Duodenal mucosa (tissue), 2 donors: Measurements from ENCODE around the gene TMEM220.

Source experiments
- H3K27ac ChIP-seq: one replicate; pipeline ENCODE4 v1.7.0; 2013; ENCODE audit warnings: low read depth, low read length
- H3K27me3 ChIP-seq, 2 donors: one replicate each; pipeline ENCODE4 v1.7.0; 2013; ENCODE audit warnings: low read length in 2 of 2, control low read depth in 1 of 2; ENCODE audit not compliant: insufficient read depth in 2 of 2, control insufficient read depth in 1 of 2
- H3K36me3 ChIP-seq, 2 donors: one replicate each; pipeline ENCODE4 v1.7.0; 2013; ENCODE audit warnings: low read length in 2 of 2, control low read depth in 1 of 2; ENCODE audit not compliant: insufficient read depth in 2 of 2, control insufficient read depth in 1 of 2
- H3K4me1 ChIP-seq, 2 donors: one replicate each; pipeline ENCODE4 v1.7.0; 2013; ENCODE audit warnings: low read length in 2 of 2, control low read depth in 1 of 2; ENCODE audit not compliant: insufficient read depth in 2 of 2, control insufficient read depth in 1 of 2
- H3K4me3 ChIP-seq, 2 donors: one replicate each; pipeline ENCODE4 v1.7.0; 2013; ENCODE audit warnings: low read length in 2 of 2, low read depth in 1 of 2
- H3K9ac ChIP-seq, 2 donors: one replicate each; pipeline ENCODE4 v1.7.0; 2013; ENCODE audit warnings: low read length in 2 of 2, low read depth in 1 of 2
- H3K9me3 ChIP-seq, 2 donors: one replicate each; pipeline ENCODE4 v1.7.0; 2013; ENCODE audit warnings: low read length in 2 of 2, control low read depth in 1 of 2; ENCODE audit not compliant: control insufficient read depth in 1 of 2

TMEM220 gene

DNA sequence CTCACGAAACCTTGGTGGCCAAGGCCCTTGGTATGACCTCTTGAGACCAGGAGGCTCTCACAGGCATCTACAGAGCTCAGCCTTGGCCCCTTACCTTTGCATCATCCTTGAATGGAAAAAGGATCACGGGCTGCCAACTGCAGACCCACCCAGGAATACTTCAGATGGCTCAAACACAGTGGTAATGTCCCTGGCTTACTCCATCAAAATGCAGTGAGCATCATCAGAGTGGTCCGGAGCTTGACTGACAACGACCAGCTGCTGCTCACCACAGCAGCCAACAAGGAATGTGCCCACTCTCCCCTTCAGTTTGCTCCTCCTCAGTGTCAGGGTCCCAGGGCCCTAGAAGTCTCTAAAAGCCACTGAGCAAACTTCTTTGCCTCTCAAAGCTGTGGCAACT, 55.1 kb downstream of the TMEM220 start:
- Histone ChIP-seq H3K9ac (no peak overlapping the region), H3K9me3 (no peaks in the 10 kb centered on the region), H3K27me3 (no peaks in the 10 kb centered on the region), H3K36me3 (peaks cover 17 to 25% of the 10 kb centered on the region in 2 donors), H3K27ac (no peak overlapping the region), H3K4me1 (no peaks in the 10 kb centered on the region), H3K4me3 (no peak overlapping the region)

DNA sequence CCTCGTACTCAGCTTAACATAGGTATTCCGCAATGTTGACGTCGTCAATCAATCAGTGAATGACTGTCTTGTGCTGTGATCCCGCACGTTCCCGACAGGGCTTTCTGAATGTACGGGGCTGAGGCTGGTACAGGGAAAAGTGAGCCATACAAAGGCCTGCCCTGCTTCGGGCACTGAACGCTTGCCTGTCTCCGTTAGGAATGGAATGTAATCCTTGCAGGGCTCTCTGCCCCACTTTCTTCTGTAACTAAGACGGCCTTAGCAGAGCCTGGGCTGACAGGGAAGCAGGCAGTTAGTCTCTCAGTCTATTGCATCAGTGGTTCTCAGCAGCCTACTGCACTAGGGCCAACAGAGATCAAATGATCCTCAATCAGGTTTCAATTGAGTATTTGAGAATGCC, 56.5 kb downstream of the TMEM220 start:
- Histone ChIP-seq H3K9ac (no peak overlapping the region), H3K4me3 (no peak overlapping the region)

DNA sequence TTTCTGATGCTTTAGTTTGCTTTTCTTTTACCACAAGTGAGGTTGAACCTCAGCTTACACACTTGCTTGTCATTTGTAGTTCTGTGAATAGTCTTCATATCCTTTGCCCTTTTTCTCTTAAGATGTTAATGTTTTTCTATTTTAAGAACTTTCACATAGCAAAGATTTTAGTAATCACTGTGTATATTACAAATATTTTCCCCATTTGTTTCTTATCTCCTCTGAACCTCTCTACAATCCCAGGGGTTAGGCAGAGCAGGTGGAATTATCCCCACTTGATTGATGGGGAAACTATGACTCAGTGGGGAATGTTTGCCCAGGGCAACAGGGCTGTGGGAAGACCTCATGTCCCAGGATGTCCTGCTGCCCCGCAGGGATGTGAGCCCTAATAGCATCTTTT, 61.0 kb downstream of the TMEM220 start:
- Histone ChIP-seq H3K9ac (no peak overlapping the region), H3K9me3 (no peaks in the 10 kb centered on the region), H3K27ac (no peak overlapping the region), H3K4me1 (no peaks in the 10 kb centered on the region), H3K36me3 (peaks cover 0 to 5% of the 10 kb centered on the region in 2 donors), H3K27me3 (no peaks in the 10 kb centered on the region), H3K4me3 (no peak overlapping the region)

More for the DNA sequence above, 56.5 kb downstream of the TMEM220 start:
- Histone ChIP-seq H3K4me1 (no peaks in the 10 kb centered on the region), H3K36me3 (peaks cover 15 to 17% of the 10 kb centered on the region in 2 donors), H3K9me3 (no peaks in the 10 kb centered on the region), H3K27ac (no peak overlapping the region), H3K27me3 (no peaks in the 10 kb centered on the region)

DNA sequence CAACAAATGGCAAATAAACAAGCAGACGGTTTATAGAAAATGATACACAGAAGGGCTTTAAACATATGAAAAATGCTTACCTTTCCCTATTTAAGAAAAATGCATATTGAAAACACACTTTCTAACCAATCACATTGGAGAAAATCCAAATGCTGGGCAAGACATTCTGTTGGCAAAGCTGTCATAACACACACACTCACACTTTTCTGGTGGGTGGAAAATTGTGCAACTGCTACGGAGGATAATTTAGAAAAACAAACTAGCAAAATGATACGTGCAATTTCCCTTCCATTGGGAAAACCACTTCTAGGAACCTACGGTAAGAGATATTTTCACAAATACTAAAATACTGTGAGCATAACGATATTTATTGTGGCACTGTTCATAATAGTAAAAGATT, 62.9 kb downstream of the TMEM220 start:
- no peaks in the 10 kb centered on the region for H3K27me3 ChIP-seq
- H3K4me3 ChIP-seq = no peak overlapping the region
- no peak overlapping the region for H3K9ac ChIP-seq
- no peaks in the 10 kb centered on the region for H3K9me3 ChIP-seq
- no peak overlapping the region for H3K27ac ChIP-seq
- no peaks in the 10 kb centered on the region for H3K4me1 ChIP-seq
- no peaks in the 10 kb centered on the region for H3K36me3 ChIP-seq

- Histone ChIP-seq H3K27ac (no peak overlapping the region), H3K27me3 (no peaks in the 10 kb centered on the region), H3K9me3 (no peaks in the 10 kb centered on the region), H3K4me1 (no peaks in the 10 kb centered on the region), H3K4me3 (no peak overlapping the region), H3K36me3 (peaks cover 0 to 3% of the 10 kb centered on the region in 2 donors), H3K9ac (no peak overlapping the region)
These were observed 65.3 kb downstream of the TMEM220 start for GRCh38 chr17:10664571-10664970.
